Measurements from ENCODE around the gene PLAAT5.
"Not testable (repeated sequence)": the region's sequence is repeated elsewhere in the genome, so short reads cannot be mapped to it uniquely, and the experiment has no call there.

The PLAAT5 gene

GRCh38 chr11:63490551-63491239 is at the start of gene PLAAT5:
Gene PLAAT5 (minus strand): TSS chr11:63491167. CDS start chr11:63491034, 133 bp downstream.
- no peak for DNase-seq (ENCODE audit: low spot score)

GRCh38 chr11:63537293-63538101 is 46.5 kb upstream of the PLAAT5 start:
- peak; percentile 12 for DNase-seq (ENCODE audit: low spot score)

DNA sequence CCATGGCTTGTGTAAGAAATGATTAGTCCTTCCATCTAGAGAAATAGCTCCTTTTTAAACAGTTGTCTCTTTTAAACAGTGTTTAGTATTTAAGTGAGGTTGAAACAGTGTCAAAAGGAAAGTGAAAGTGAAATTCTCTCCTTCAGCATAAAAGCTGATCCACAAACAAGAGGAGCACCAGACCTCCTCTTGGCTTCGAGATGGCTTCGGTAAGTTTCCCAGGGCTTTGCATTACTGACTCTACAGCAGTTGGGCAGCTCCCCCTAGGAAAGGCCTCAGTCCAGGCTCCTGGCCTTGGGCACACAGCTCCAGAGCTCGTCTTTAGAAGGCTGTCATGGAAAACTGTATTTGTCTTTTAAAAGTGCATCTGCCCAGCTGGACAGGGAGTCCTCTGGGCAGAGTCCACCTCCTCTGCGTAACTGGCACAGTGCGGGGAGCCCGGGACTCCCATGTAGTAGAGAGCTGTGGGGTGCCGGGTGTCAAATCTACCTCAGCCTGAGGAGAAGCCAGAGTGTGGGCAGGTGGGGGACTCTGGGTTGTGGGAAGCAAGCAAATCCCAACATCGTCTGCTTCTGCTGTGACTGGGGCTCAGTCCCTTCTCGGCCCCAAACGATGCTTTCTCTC is 45.8 kb upstream of the PLAAT5 start, which contains the start of gene PLAAT4:
Gene PLAAT4 (plus strand): TSS at position 140 of the 624 bp plus-strand sequence. CDS start 61 bp downstream, at position 201.
- peak; percentile 60 for DNase-seq (ENCODE audit: low spot score)

DNA sequence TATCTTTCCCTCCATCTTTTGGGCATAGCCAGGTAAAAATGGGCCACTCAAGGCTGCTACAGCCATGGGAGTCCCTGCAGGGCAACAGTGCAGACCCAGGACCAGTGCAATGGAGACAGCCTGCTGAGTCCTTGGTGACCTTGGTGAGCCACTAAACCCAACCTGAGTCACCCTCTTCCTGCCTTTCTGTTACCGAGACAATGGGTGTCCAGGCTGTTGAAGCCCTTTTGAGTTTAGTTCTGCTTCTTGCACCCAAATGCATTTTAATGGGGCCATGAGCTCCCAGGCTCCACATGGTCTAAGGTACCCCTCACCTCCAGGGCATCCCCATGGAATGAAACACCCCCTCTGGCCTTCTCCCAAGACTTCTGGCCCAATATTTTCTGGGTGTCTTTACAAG is 44.8 kb upstream of the PLAAT5 start:
- DNase-seq (ENCODE audit: low spot score), result peak; percentile 64

DNA sequence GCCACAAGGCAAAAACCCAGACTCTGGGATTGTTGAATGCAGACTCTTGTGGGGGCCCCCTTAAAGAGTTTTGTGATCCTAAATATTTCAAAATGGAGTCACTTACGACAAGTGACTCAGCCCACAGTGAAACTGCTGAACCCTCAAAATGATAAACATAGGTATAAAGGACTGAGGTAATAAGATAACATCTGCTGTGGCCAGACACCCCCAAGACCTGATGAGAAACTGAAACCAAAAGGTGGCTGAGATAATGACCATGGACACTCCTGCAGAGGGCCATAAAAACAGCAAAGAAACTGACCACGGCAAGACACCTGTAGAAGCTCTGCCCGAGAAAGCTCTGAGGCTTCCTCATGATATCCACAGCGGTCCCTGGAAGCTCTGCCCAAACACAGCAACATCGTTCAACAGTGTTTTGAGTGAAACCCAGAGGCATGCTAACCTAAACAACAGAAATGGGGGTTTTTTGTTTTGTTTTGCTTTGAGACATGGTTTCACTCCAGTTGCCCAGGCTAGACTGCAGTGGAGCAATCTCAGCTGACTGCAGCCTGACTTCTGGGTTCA is 44.0 kb upstream of the PLAAT5 start:
- DNase-seq (ENCODE audit: low spot score), result peak; percentile 30

DNA sequence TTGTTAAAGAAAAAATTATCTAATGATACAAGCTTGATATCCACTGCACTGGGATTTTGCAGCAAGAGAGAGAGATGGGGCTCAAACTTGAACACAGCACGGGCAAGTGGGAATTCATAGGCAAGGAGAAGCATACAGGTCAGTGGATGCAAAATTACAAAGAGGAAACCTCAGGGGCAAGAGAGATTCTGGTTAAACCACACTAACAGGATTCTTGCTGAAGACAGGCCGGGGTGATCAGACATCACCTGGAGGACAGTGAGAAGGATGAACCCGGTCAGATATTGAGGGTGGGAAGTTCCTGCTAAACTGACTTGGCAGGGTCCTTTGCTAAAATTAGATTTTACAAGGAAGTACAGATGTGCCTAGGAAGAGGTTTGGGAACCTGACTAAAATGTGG is 43.1 kb upstream of the PLAAT5 start:
- DNase-seq (ENCODE audit: low spot score), result no peak

- DNase-seq (ENCODE audit: low spot score), result no peak
These were observed 42.0 kb upstream of the PLAAT5 start for GRCh38 chr11:63532799-63533475.

DNA sequence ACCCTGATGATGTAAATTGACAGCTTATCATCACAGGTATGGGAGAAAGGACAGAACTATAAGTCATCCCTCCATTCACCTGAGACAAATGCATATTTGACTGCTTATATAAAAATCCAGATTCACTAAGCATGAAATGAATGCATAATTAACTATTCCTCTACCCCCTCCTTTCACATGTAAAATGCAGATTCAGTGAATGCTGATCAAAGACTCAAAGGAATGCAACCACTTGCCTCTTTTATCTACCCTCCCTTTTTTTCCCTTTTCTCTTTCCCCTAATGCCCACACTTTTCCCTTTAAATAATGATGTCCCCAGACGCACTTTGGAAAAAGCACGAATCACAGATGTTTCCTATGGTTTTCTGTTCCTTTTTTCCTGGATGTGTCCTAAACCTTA is 41.1 kb upstream of the PLAAT5 start:
- no peak for DNase-seq (ENCODE audit: low spot score)

GRCh38 chr11:63531074-63531792 is 40.3 kb upstream of the PLAAT5 start:
- DNase-seq (ENCODE audit: low spot score), result peak; percentile 77

GRCh38 chr11:63530021-63530420 is 39.1 kb upstream of the PLAAT5 start:
- no peak for DNase-seq (ENCODE audit: low spot score)

DNA sequence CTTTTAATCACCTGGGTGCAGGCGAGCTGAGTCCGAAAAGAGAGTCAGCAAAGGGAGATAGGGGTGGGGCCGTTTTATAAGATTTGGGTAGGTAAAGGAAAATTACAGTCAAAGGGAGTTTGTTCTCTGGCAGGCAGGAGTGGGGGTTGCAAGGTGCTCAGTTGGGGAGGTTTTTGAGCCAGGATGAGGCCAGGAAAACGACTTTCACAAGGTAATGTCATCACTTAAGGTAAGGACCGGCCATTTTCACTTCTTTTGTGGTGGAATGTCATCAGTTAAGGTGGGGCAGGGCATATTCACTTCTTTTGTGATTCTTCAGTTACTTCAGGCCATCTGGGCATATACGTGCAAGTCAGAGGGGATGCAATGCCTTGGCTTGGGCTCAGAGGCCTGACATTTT is 38.4 kb upstream of the PLAAT5 start:
- not testable (repeated sequence) for DNase-seq (ENCODE audit: low spot score)

DNA sequence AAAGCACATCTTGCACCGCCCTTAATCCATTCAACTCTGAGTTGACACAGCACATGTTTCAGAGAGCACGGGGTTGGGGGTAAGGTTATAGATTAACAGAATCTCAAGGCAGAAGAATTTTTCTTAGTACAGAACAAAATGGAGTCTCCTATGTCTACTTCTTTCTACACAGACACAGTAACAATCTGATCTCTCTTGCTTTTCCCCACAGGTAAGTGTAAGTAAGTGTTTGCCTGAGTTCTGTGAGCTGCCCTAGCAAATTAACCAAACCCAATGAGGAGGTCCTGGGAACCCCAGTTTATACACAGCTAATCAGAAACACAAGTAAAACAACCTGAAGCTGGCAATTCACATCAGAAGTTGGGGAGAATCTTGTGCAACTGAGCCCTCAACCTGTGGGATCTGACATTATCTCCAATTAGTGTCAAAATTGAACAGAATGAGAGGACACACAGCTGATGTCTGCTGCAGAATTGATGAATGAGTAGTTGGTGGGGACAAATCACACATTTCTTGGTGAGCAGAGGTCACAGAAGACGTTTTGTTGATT is 37.8 kb upstream of the PLAAT5 start:
- DNase-seq (ENCODE audit: low spot score), result not testable (repeated sequence)

DNA sequence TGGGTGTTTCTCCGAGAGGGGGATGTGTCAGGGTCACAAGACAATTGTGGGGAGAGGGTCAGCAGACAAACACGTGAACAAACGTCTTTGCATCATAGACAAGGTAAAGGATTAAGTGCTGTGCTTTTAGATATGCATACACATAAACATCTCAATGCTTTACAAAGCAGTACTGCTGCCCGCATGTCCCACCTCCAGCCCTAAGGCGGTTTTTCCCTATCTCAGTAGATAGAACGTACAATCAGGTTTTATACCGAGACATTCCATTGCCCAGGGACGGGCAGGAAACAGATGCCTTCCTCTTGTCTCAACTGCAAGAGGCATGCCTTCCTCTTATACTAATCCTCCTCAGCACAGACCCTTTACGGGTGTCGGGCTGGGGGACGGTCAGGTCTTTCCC is 37.2 kb upstream of the PLAAT5 start:
- not testable (repeated sequence) for DNase-seq (ENCODE audit: low spot score)

DNA sequence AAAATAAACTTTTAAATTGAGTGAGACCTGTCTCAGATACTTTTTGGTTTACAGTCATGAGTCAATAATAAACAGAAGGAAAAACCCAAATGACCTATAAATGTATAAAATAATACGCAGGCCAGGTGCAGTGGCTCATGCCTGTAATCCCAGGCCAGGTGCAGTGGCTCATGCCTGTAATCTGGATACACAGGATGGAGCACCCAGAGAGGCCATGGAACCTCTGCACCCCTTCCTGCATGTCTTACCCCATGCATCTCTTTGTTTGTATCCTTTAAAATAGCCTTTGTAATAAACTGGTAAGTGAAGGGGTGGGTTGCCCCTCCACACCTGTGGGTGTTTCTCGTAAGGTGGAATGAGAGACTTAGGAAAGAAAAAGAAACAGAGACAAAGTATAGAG is 36.7 kb upstream of the PLAAT5 start:
- no peak for DNase-seq (ENCODE audit: low spot score)

DNA sequence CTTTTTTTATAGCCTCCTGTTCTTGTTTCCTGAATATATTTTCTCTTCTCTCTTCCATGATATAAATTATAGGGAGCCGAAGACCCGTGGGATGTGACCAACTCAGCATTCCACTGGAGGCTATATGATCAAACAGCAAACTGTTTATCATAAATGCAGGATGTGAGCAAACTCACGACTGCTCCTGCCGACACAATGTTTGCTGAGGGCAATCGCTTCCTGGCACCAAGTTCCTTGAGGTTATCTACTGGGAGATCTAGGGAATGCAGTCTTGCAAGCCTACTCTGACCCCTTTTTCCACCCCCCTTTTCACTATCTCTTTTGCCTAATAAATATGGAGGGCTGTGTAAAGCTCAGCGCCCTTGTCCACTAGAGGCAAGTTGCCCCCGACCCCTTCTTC is 32.2 kb upstream of the PLAAT5 start:
- DNase-seq (ENCODE audit: low spot score), result no peak

- DNase-seq (ENCODE audit: low spot score), result no peak
These were observed 30.9 kb upstream of the PLAAT5 start for GRCh38 chr11:63521896-63522295.

GRCh38 chr11:63520606-63521170 is 29.7 kb upstream of the PLAAT5 start:
- DNase-seq (ENCODE audit: low spot score), result no peak

DNA sequence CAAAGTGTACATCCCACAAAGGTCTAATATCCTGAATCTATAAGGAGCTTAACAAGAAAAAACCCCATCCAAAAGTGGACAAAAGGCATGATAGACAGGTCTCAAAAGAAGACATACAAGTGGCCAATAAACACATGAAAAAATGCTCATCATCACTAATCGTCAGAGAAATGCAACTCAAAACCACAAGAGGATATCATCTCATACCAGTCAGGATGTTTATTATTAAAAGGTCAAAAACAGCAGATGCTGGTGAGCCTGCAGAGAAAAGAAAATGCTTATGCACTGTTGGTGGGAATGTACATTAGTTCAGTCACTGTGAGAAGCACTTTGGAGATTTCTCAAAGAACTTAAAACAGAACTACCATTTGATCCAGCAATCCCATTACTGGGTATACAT is 27.6 kb upstream of the PLAAT5 start:
- peak; percentile 42 for DNase-seq (ENCODE audit: low spot score)

DNA sequence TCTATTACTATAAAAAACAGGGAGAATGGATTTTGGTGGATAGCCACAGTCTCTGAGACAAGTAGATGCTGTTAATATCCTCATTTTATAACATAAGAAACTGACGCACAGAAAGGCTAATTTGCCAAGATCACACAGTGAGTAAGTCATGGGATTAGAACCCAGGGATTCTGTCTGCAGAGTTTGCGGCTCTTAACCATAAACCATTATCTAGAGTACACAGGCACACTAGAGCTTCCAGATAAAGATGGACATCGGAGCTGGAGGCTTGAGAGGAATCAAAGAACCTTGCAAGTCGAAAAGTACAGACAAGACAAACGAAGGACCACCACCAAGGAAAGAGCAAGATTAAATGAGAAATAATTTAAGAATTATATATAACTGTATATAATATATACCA is 26.2 kb upstream of the PLAAT5 start:
- DNase-seq (ENCODE audit: low spot score), result no peak

- DNase-seq (ENCODE audit: low spot score), result no peak
These were observed 25.1 kb upstream of the PLAAT5 start for GRCh38 chr11:63516109-63516508.

DNA sequence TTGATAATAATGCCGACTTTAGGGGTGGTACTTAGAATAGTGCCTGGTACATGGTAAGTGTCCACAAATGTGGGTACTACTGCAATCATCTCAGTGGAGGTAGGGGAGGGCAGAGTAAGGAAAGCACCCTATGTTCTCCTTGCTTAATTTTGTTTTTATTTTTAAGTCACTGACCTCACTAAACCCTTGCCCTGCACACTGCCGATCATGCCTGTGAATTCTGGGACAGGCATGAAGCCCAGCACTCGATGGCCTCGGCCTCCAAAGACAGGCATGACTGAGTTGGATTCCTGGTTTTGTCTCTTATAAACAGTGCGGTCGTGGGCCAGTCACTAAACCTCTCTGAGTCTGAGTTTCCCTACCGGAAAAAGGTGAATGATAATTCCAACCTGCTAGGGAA is 21.8 kb upstream of the PLAAT5 start:
- no peak for DNase-seq (ENCODE audit: low spot score)
